ENCODE measurements around the gene RASSF5.

DNA sequence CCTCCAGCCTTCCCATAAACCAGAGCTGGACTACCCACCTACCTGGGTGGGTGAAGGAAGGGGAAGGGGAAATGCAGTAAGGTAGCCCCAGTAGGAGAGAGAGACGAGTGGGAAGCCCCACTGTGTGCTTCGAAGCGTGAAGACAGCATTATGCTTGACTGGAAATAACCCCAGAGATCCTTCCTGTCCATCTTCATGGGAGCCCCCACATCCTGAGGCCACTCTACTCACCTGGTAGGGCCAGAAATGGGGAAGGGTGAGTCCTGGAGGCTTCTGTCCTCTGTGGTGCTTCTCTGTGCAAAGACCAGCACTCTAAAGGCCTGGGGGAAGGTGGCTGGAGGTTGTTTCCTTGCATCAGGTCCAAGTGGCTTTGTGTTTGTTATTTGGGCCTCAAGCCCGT is 10.0 kb upstream of the RASSF5 start:
- TF ChIP-seq, protein P1, sequence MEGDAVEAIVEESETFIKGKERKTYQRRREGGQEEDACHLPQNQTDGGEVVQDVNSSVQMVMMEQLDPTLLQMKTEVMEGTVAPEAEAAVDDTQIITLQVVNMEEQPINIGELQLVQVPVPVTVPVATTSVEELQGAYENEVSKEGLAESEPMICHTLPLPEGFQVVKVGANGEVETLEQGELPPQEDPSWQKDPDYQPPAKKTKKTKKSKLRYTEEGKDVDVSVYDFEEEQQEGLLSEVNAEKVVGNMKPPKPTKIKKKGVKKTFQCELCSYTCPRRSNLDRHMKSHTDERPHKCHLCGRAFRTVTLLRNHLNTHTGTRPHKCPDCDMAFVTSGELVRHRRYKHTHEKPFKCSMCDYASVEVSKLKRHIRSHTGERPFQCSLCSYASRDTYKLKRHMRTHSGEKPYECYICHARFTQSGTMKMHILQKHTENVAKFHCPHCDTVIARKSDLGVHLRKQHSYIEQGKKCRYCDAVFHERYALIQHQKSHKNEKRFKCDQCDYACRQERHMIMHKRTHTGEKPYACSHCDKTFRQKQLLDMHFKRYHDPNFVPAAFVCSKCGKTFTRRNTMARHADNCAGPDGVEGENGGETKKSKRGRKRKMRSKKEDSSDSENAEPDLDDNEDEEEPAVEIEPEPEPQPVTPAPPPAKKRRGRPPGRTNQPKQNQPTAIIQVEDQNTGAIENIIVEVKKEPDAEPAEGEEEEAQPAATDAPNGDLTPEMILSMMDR (conservative IDR thresholded peaks at IDR 0.05; ENCODE audit: low read depth in 2 of 2): no peak
- no peak for TF ChIP-seq POLR2AphosphoS5 (IDR thresholded peaks at IDR 0.05; ENCODE audit: low read depth)
- no peak for TF ChIP-seq EZH2phosphoT487 (IDR thresholded peaks at IDR 0.05; ENCODE audit: unreplicated experiment)
- TF ChIP-seq EZH2 (IDR thresholded peaks at IDR 0.05; ENCODE audit: low read depth, unreplicated experiment): no peak
- no peak for TF ChIP-seq JUNB (IDR thresholded peaks at IDR 0.05; ENCODE audit: unreplicated experiment)
- no peak for TF ChIP-seq REST (IDR thresholded peaks at IDR 0.05; ENCODE audit: unreplicated experiment)
- TF ChIP-seq CREB1 (CRISPR knock-in tag; IDR thresholded peaks at IDR 0.05; ENCODE audit: low read depth): no peak
- no peak for TF ChIP-seq NANOG (IDR thresholded peaks at IDR 0.05; ENCODE audit: borderline replicate concordance)
- TF ChIP-seq, protein P2, sequence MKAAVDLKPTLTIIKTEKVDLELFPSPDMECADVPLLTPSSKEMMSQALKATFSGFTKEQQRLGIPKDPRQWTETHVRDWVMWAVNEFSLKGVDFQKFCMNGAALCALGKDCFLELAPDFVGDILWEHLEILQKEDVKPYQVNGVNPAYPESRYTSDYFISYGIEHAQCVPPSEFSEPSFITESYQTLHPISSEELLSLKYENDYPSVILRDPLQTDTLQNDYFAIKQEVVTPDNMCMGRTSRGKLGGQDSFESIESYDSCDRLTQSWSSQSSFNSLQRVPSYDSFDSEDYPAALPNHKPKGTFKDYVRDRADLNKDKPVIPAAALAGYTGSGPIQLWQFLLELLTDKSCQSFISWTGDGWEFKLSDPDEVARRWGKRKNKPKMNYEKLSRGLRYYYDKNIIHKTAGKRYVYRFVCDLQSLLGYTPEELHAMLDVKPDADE (IDR thresholded peaks at IDR 0.05): no peak
- no peak for TF ChIP-seq STAT1 (IDR thresholded peaks at IDR 0.05; ENCODE audit: unreplicated experiment)
- TF ChIP-seq ZNF331 (CRISPR knock-in tag; IDR thresholded peaks at IDR 0.05; ENCODE audit: low read depth): no peak
